Body of pancreas (tissue), 4 donors: ENCODE data around the gene MPV17L2.

ENCODE experiments used
- POLR2A ChIP-seq, 3 donors: fragments of 450-650 bp; IDR thresholded peaks; one replicate each; pipeline ENCODE4 v1.6.1; 2016; ENCODE audit warnings: antibody characterized with exemption in 3 of 3, mild to moderate bottlenecking in 2 of 3
- TF ChIP-seq, protein P1 (sequence below), 7 experiments: fragments of 450-650 bp in 4 of 7; fragments of 200-600 bp in 3 of 7; sonication (generic) in 3 of 7; IDR thresholded peaks; one replicate each; pipeline ENCODE4 v1.5.1; 2016 to 2019; ENCODE audit warnings: antibody characterized with exemption in 7 of 7

DNA sequence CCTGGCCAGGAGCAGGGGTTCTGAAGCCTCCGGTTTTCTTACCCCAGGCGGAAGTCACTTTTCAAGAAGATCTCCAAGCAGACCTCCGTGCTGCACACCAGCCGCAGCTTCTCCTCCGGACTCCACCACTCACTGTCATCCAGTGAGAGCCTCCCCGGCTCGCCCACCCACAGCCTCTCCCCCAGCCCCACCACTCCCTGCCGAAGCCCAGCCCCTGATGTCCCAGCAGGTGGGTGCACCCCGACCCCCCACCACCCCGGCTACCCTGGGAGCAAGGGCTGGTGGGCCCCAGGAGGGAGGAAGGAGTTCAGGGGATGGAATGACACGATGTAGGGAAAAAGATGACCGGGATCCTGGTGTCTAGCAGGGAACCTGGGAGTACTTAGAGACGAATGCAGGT lies 45.6 kb upstream of the MPV17L2 start:
- no peak for TF ChIP-seq POLR2A (IDR thresholded peaks at IDR 0.05)
- TF ChIP-seq, protein P1, sequence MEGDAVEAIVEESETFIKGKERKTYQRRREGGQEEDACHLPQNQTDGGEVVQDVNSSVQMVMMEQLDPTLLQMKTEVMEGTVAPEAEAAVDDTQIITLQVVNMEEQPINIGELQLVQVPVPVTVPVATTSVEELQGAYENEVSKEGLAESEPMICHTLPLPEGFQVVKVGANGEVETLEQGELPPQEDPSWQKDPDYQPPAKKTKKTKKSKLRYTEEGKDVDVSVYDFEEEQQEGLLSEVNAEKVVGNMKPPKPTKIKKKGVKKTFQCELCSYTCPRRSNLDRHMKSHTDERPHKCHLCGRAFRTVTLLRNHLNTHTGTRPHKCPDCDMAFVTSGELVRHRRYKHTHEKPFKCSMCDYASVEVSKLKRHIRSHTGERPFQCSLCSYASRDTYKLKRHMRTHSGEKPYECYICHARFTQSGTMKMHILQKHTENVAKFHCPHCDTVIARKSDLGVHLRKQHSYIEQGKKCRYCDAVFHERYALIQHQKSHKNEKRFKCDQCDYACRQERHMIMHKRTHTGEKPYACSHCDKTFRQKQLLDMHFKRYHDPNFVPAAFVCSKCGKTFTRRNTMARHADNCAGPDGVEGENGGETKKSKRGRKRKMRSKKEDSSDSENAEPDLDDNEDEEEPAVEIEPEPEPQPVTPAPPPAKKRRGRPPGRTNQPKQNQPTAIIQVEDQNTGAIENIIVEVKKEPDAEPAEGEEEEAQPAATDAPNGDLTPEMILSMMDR (IDR thresholded peaks at IDR 0.05), result no peak
